CD1c-positive myeloid dendritic cell (primary cell): ENCODE measurements around the gene RPS10.

Experiments
- DNase-seq: peaks from one replicate; pipeline ENCODE4 v3.0.0-alpha.2; 2016; ENCODE audit errors: extremely low spot score

RPS10 gene

GRCh38 chr6:34370361-34370760, 55.5 kb downstream of the RPS10 start:
- DNase-seq = peak; percentile 85

- DNase-seq = no peak
Measured at GRCh38 chr6:34369385-34369784, 56.5 kb downstream of the RPS10 start.
